ENCODE data around the gene SIX2. TPM values are rescaled to one million over a fixed set of nuclear protein-coding genes. Genes with fewer than 3 reads are reported as not detected.
A peak's percentile ranks its signal among the peaks of the same experiment; 100 is the strongest.

Gene SIX2
- total RNA-seq, 1 donor from 2014 or later, result not detected

- Mint-ChIP-seq H3K4me1 (ENCODE audit: low read depth) (peaks cover 6% of the 10 kb centered on the region), H3K27ac (no peak overlapping the region), H3K36me3 (ENCODE audit: low read depth) (no peaks in the 10 kb centered on the region), H3K4me3 (no peak overlapping the region), H3K9me3 (peaks cover 4% of the 10 kb centered on the region), H3K27me3 (ENCODE audit: insufficient read depth) (peaks cover 30% of the 10 kb centered on the region)
- intact Hi-C loops (cut with micrococcal nuclease), result loop anchor here (2.0 kb wide), 1 partner anchor 795 kb away; no protein-coding TSS in a partner anchor
- no peak for DNase-seq (ENCODE audit: low spot score)
Observed at GRCh38 chr2:44983836-44984604, 25.2 kb downstream of the SIX2 start.

- peak; percentile 31 for DNase-seq (ENCODE audit: low spot score)
- Mint-ChIP-seq H3K4me1 (ENCODE audit: low read depth) (peaks cover 6% of the 10 kb centered on the region), H3K4me3 (no peak overlapping the region), H3K27ac (no peak overlapping the region), H3K9me3 (no peaks in the 10 kb centered on the region), H3K36me3 (ENCODE audit: low read depth) (no peaks in the 10 kb centered on the region), H3K27me3 (ENCODE audit: insufficient read depth) (peaks cover 26% of the 10 kb centered on the region)
- intact Hi-C loops (cut with micrococcal nuclease), result loop anchor here (1.0 to 2.0 kb wide), 4 partner anchors 33 to 797 kb away; no protein-coding TSS in a partner anchor
Observed at GRCh38 chr2:44981714-44982108, 27.5 kb downstream of the SIX2 start.

DNA sequence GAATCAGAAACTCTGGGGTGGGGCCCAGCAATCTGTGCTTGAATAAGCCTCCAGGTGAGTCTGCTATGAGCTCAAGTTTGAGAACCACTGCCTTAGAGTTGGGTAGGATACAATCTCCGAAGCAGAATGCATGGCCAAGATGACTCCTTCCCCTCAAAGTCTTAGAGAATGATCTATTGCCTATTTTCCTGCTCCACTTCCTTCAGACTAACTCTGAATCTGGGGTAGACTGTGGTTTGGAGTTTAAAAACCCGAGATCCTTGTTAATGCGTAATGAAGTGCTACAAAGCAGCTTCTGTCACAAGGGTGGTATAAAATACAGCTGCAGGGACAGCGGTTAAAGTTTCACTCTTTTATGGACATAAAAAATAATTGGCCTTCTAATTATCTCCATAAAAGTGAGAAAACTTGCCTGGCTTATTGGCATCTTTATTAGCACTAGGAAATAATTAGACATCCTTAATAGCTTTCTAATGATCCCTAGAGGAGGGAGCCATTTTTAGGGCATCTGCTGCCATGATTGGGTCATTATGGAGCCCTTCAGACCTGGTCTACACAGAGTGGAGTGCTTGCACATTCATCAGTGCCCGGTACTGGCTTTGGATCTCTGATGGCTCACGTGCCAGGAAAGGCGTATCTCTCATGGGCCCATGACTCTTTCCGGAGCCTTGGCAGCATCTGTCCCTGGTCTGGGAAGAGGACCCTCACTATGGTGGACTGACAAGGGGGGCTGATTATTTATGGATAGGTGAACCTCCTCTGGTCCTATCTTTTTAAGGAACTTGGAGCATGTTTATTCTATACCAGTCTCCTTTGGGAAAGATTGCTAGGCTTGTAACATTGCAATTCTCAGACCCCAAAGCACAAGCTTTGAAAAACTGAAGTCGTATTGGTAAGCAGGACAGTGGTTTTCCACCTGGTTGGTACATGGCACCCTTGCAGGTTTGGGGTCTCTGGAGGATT is 28.2 kb downstream of the SIX2 start:
- Mint-ChIP-seq H3K27ac (no peak overlapping the region), H3K4me3 (no peak overlapping the region), H3K36me3 (ENCODE audit: low read depth) (no peaks in the 10 kb centered on the region), H3K27me3 (ENCODE audit: insufficient read depth) (peaks cover 26% of the 10 kb centered on the region), H3K4me1 (ENCODE audit: low read depth) (peaks cover 6% of the 10 kb centered on the region), H3K9me3 (no peaks in the 10 kb centered on the region)
- no peak for DNase-seq (ENCODE audit: low spot score)
- intact Hi-C loops (cut with micrococcal nuclease), result loop anchor here (1.0 kb wide), 3 partner anchors 33 to 597 kb away; no protein-coding TSS in a partner anchor

DNA sequence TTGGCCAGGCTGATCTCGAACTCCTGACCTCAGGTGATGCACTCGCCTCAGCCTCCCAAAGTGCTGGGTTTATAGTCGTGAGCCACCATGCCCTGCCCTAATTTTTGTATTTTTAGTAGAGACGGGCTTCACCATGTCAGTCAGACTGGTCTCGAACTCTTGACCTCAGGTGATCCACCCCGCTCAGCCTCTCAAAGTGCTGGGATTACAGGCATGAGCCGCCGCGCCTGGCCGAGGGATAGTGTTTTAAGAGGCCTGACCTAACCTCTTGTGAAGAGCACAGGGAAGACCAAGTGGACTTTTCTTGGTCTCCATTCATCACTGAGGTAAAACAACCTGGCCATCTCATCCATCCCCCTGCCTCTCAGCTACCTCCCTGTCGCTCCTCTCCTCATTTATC is 29.7 kb downstream of the SIX2 start:
- intact Hi-C loops (cut with micrococcal nuclease), result no loop called here
- H3K4me1 Mint-ChIP-seq (ENCODE audit: low read depth), result peaks cover 6% of the 10 kb centered on the region
- peaks cover 26% of the 10 kb centered on the region for H3K27me3 Mint-ChIP-seq (ENCODE audit: insufficient read depth)
- DNase-seq (ENCODE audit: low spot score), result no peak
- H3K36me3 Mint-ChIP-seq (ENCODE audit: low read depth), result no peaks in the 10 kb centered on the region
- no peaks in the 10 kb centered on the region for H3K9me3 Mint-ChIP-seq
- H3K4me3 Mint-ChIP-seq, result no peak overlapping the region
- no peak overlapping the region for H3K27ac Mint-ChIP-seq

DNA sequence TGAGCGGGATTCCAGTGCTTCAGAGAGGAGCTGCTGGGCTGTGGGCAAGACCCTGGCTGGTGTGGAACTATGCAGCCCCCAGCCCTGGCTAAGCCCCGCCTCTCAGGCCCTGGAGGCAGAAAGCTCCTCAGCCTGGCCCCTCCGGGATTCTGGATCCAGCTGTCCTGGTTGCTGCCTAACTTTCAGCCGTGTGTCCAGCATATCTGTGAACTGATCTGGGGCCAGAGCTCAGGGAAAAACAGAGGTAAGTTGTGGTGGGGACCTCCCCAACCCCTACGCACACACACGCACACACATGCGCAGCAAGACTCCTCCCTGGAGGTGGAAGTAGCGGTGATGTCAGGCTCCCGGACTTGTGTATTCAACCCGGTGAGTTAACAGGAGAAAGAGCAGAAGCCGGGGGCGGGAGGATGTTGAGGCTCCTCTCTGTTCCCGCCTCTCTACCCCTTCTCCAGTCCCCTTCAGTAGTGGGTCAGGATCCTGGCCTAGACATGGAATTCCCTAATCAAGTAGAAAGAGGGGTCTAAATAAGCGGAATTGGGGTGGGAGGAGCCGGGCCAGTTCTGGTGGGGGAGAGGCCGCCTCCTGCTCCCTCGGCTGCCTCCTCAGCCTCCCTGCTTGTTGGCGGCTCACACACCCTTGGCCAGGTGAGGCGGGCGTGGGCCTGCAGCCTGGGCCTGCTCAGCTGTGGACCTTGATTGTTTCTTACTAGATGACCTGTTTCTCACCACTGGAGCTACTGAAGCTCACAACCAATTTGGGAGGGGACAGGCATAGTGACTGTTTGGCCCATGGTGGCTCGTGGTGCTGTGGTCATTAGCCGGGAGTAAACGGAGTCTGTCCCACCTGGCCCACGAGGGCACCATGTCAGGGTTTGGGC is 33.4 kb downstream of the SIX2 start:
- no peak overlapping the region for H3K27ac Mint-ChIP-seq
- no peak overlapping the region for H3K4me3 Mint-ChIP-seq
- H3K4me1 Mint-ChIP-seq (ENCODE audit: low read depth), result no peaks in the 10 kb centered on the region
- no peaks in the 10 kb centered on the region for H3K9me3 Mint-ChIP-seq
- H3K27me3 Mint-ChIP-seq (ENCODE audit: insufficient read depth), result peaks cover 9% of the 10 kb centered on the region
- intact Hi-C loops (cut with micrococcal nuclease), result no loop called here
- H3K36me3 Mint-ChIP-seq (ENCODE audit: low read depth), result no peaks in the 10 kb centered on the region
- DNase-seq (ENCODE audit: low spot score), result no peak

DNA sequence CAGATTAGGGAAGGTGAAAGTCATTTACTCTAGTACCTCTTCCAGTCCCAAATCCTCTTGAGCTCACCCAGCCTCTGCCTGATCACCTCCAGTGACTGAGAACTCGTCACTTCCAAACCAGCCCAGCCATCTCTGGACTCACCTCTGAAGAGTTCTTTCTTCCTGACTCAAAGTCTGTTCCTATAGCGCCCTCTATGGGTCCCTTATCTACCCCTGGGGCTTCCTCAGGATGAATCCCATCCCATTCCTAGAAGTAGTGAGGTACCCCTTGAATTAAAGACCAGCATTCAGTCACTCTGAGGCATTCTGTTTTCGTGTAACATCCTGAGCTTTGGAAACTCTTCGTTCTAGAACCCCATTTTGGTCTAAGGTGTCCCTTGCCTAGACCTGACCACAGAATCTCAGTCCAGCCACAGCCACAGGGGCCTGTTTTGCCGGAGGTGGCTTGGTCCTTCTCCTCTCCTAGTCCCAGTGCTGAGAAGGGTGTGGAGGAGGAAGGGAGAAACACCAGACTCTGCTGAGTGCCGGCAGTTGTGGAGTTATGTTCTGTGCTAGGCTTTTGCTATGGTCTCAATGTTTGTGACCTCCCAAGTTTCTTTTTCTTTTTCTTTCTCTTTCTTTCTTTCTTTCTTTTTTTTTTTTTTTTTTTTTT is 35.1 kb downstream of the SIX2 start:
- no peaks in the 10 kb centered on the region for H3K4me1 Mint-ChIP-seq (ENCODE audit: low read depth)
- H3K27ac Mint-ChIP-seq, result no peak overlapping the region
- peaks cover 7% of the 10 kb centered on the region for H3K27me3 Mint-ChIP-seq (ENCODE audit: insufficient read depth)
- no peaks in the 10 kb centered on the region for H3K36me3 Mint-ChIP-seq (ENCODE audit: low read depth)
- no peak for DNase-seq (ENCODE audit: low spot score)
- intact Hi-C loops (cut with micrococcal nuclease), result no loop called here
- no peak overlapping the region for H3K4me3 Mint-ChIP-seq
- H3K9me3 Mint-ChIP-seq, result no peaks in the 10 kb centered on the region

- intact Hi-C loops (cut with micrococcal nuclease), result no loop called here
- no peak for DNase-seq (ENCODE audit: low spot score)
- no peaks in the 10 kb centered on the region for H3K36me3 Mint-ChIP-seq (ENCODE audit: low read depth)
- H3K9me3 Mint-ChIP-seq, result no peaks in the 10 kb centered on the region
- H3K4me1 Mint-ChIP-seq (ENCODE audit: low read depth), result no peaks in the 10 kb centered on the region
- no peak overlapping the region for H3K27ac Mint-ChIP-seq
- peaks cover 7% of the 10 kb centered on the region for H3K27me3 Mint-ChIP-seq (ENCODE audit: insufficient read depth)
- H3K4me3 Mint-ChIP-seq, result no peak overlapping the region
Observed at GRCh38 chr2:44972771-44973535, 36.3 kb downstream of the SIX2 start.

DNA sequence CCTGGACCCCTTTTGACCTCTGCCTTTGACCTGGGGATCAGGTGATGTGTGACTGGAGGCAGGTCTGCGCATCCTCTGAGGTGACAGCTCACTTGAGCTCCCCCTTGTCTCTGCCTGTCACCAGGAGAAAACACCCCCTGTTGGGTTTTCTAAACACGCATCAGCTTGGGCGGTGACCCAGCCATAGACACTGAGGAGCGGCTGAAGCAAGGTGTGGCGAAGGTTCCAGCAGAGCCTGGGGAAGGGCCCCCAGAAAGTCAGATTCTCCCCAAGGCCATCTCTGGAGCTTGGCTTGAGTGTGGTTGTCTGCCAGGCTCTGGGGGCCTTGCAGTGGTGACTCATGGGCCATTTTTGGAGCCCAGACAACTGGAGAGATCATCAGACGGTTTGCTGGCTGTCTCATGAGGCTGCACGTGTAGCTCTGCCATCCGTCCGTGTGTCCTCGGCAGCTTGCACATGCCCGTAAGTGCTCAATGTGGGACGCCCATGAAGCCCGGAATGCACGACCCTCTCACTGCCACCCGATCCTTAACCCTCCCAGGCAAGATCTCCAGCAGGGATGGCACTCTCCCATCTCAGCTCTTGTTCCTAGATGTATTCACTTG is 38.3 kb downstream of the SIX2 start:
- no peak for DNase-seq (ENCODE audit: low spot score)
- Mint-ChIP-seq H3K27me3 (ENCODE audit: insufficient read depth) (peaks cover 6% of the 10 kb centered on the region), H3K4me1 (ENCODE audit: low read depth) (no peaks in the 10 kb centered on the region), H3K4me3 (no peak overlapping the region), H3K36me3 (ENCODE audit: low read depth) (no peaks in the 10 kb centered on the region), H3K27ac (no peak overlapping the region), H3K9me3 (no peaks in the 10 kb centered on the region)
- intact Hi-C loops (cut with micrococcal nuclease), result no loop called here

DNA sequence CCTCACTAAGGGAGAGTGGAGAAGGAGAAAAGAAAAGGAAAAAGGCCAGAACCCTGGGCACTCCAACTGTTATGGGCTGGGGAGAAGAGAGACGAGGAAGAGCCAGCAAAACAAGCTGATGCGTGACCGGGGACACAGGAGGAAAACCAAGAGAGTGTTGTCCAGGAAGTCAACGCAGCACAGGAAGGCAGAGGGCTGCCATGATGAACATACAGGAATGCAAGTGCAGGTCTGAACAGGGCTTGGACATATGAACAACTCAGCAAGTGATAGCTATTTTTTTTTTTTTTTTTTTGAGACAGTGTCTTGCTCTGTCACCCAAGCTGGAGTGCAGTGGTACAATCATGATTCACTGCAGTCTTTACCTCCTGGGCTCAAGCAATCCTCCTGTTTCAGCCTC is 39.3 kb downstream of the SIX2 start:
- Mint-ChIP-seq H3K4me3 (no peak overlapping the region), H3K4me1 (ENCODE audit: low read depth) (no peaks in the 10 kb centered on the region)
- intact Hi-C loops (cut with micrococcal nuclease), result no loop called here

DNA sequence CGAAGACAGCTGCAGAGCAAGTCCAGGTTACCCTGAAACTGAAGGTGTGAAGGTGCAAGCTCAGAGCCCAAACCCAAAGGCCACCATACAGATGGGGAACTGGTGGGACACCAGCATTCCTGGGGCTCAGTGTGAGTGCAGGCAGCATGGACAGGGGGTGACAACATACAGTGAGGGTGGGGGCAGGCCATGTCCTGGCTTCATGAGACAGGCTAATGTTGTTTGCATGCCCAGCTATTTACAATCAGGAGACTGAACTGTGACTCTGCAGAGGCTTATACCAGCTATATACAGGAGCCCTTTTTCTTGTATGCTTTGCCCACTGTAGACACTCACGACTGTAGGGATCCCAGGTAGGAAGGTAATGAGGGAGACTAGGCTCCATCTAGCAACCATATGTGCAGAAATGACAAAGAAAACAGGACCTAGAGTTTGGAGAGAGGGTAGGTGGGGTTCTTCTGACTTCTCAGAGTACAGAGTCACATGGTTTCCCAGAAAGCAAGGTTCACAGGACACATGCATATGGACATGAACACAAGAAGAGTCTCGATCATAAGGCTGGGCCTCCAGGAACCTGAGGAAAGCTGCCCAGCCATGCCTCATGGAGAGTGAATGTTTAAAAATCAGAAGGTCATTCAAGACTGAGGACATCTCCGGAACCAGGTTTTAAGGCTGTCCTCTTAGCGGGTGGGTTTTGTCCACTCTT is 41.4 kb downstream of the SIX2 start:
- no peaks in the 10 kb centered on the region for H3K36me3 Mint-ChIP-seq (ENCODE audit: low read depth)
- no peak overlapping the region for H3K4me3 Mint-ChIP-seq
- peaks cover 9% of the 10 kb centered on the region for H3K27me3 Mint-ChIP-seq (ENCODE audit: insufficient read depth)
- intact Hi-C loops (cut with micrococcal nuclease), result no loop called here
- no peaks in the 10 kb centered on the region for H3K9me3 Mint-ChIP-seq
- H3K4me1 Mint-ChIP-seq (ENCODE audit: low read depth), result no peaks in the 10 kb centered on the region
- DNase-seq (ENCODE audit: low spot score), result no peak
- H3K27ac Mint-ChIP-seq, result no peak overlapping the region

More for the DNA sequence above, 39.3 kb downstream of the SIX2 start:
- no peak for DNase-seq (ENCODE audit: low spot score)
- no peaks in the 10 kb centered on the region for H3K36me3 Mint-ChIP-seq (ENCODE audit: low read depth)
- no peaks in the 10 kb centered on the region for H3K9me3 Mint-ChIP-seq
- H3K27me3 Mint-ChIP-seq (ENCODE audit: insufficient read depth), result peaks cover 6% of the 10 kb centered on the region
- H3K27ac Mint-ChIP-seq, result no peak overlapping the region

DNA sequence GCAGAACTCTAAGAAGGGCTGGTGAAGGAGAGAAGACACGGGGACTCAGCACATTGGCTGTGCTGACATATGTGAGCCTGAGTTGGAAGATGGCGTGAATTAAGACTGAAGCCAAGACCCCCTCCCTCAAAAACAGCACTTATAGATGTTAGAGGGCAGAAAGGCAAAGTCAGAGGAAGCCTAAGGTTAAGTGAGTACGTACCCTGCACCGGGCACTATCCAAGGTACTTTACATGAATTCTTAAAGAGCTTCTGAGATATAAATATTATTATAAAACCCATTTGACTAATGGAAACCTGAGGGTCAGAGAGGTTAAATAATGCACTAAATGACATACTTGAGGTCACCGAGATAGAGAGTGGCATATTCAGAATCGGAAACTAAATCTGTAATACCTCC is 42.2 kb downstream of the SIX2 start:
- no peak overlapping the region for H3K27ac Mint-ChIP-seq
- intact Hi-C loops (cut with micrococcal nuclease), result no loop called here
- no peaks in the 10 kb centered on the region for H3K36me3 Mint-ChIP-seq (ENCODE audit: low read depth)
- peaks cover 6% of the 10 kb centered on the region for H3K27me3 Mint-ChIP-seq (ENCODE audit: insufficient read depth)
- no peak overlapping the region for H3K4me3 Mint-ChIP-seq
- no peak for DNase-seq (ENCODE audit: low spot score)
- H3K9me3 Mint-ChIP-seq, result no peaks in the 10 kb centered on the region
- no peaks in the 10 kb centered on the region for H3K4me1 Mint-ChIP-seq (ENCODE audit: low read depth)

Measured in activated T-helper 1 cell treated with anti-CD3 and anti-CD28 coated beads, Interleukin-12 subunit alpha, Interleukin-12 subunit beta, Interleukin-2, Interleukin-4 antibody, amounts not matched to agents 30 ng/mL and 10 ng/mL and 1 ng/mL, durations not matched to agents 14 hours and 24 hours and 36 hours (primary cell).